Activated T-helper 2 cell treated with anti-CD3 and anti-CD28 coated beads, Interferon-gamma antibody, Interleukin-2, Interleukin-4, amounts not matched to agents 10 μg/mL and 5 μg/mL and 100 μg/mL, durations not matched to agents 14 hours and 24 hours and 36 hours (primary cell): ENCODE measurements around the gene COPE. TPM values are rescaled to one million over a fixed set of nuclear protein-coding genes. Genes with fewer than 3 reads are reported as not detected.

Experiments
- DNase-seq: peaks from one replicate; pipeline ENCODE4 v3.0.0; 2021; ENCODE audit warnings: low spot score
- H3K27ac Mint-ChIP-seq: one replicate; pipeline ENCODE4 v1.8.0; 2021; ENCODE audit warnings: mixed read lengths
- H3K27me3 Mint-ChIP-seq: one replicate; pipeline ENCODE4 v1.8.0; 2021; ENCODE audit warnings: low read depth, mixed read lengths
- H3K36me3 Mint-ChIP-seq: one replicate; pipeline ENCODE4 v1.8.0; 2021; ENCODE audit warnings: low read depth, mixed read lengths
- H3K4me1 Mint-ChIP-seq: one replicate; pipeline ENCODE4 v1.8.0; 2021; ENCODE audit warnings: low read depth, mixed read lengths
- H3K4me3 Mint-ChIP-seq: one replicate; pipeline ENCODE4 v1.8.0; 2021; ENCODE audit warnings: low read depth, mild to moderate bottlenecking, moderate library complexity, mixed read lengths
- H3K9me3 Mint-ChIP-seq: one replicate; pipeline ENCODE4 v1.8.0; 2021; ENCODE audit warnings: mixed read lengths
- intact Hi-C: fragments of 100-400 bp; cut with micrococcal nuclease; formaldehyde crosslinking; loops from one replicate; pipeline ENCODE4 v1.15.1; 2023
- total RNA-seq: library from RNA; stranded (reverse); gene quantifications from 2 replicates; pipeline ENCODE4 v1.2.3, GENCODE V29; 2022

Gene COPE
- total RNA-seq, 1 donor from 2014 or later, result 231 TPM

DNA sequence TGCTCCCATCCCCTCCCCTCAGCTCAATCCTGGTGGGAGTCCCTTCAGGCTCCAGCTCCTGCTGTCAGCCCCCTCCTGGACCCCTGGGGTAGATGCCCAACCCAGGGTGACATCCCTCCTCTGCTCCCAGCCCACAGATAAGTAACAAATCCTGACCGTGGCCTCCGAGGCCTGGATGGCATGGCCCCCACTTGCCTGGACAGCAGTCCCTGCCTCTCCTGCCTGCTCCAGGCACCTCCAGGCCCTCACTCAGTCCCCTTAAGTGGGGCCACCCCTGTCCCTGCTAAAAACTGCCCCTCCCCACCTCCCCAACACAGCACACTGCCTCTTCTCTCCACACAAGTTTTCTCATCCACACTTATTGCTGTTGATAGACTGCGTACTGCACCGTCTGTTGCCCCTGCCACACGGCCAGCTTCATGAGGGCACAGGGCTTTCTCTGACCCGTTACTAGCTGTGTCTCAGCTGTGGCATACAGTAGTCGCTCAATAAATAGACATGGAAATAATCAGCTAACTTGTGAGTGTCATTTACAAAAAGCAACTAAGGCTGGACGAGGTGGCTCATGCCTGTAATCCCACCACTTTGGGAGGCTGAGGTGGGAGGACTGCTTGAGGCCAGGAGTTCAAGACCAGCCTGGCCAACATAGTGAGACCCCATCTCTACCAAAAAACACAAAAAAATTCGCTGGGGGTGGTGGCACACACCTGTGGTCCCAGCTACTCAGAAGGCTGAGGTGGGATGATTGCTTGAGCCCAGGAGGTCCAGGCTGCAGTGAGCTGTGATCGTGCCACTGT is 29.0 kb downstream of the COPE start:
- no peak for DNase-seq
- no peak overlapping the region for H3K27ac Mint-ChIP-seq
- no peaks in the 10 kb centered on the region for H3K4me1 Mint-ChIP-seq
- intact Hi-C loops, result no loop called here
- no peaks in the 10 kb centered on the region for H3K9me3 Mint-ChIP-seq
- H3K36me3 Mint-ChIP-seq, result no peaks in the 10 kb centered on the region
- H3K4me3 Mint-ChIP-seq, result no peak overlapping the region
- H3K27me3 Mint-ChIP-seq, result peaks cover 13% of the 10 kb centered on the region

DNA sequence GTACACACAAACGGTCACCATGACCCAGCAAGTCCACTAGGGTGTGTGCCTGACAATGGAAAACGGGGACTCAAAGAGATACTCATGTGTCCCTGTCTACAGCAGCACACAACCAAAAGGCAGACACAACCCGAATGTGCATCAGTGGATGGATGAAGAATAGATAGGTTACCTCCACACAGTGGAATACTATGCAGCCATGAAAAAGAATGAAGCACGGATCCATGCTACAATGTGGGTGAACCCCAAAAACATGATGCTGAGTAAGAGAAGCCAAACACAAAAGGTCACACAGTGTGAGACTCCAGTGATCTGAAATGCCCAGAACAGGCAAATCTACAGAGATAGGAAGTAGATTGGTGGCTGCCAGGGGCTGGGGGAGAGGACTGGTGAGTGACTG is 32.2 kb downstream of the COPE start:
- no peak for DNase-seq
- H3K27me3 Mint-ChIP-seq, result peaks cover 3% of the 10 kb centered on the region
- no peak overlapping the region for H3K27ac Mint-ChIP-seq
- intact Hi-C loops, result no loop called here
- no peaks in the 10 kb centered on the region for H3K9me3 Mint-ChIP-seq
- no peaks in the 10 kb centered on the region for H3K4me1 Mint-ChIP-seq
- H3K36me3 Mint-ChIP-seq, result no peaks in the 10 kb centered on the region
- H3K4me3 Mint-ChIP-seq, result no peak overlapping the region

DNA sequence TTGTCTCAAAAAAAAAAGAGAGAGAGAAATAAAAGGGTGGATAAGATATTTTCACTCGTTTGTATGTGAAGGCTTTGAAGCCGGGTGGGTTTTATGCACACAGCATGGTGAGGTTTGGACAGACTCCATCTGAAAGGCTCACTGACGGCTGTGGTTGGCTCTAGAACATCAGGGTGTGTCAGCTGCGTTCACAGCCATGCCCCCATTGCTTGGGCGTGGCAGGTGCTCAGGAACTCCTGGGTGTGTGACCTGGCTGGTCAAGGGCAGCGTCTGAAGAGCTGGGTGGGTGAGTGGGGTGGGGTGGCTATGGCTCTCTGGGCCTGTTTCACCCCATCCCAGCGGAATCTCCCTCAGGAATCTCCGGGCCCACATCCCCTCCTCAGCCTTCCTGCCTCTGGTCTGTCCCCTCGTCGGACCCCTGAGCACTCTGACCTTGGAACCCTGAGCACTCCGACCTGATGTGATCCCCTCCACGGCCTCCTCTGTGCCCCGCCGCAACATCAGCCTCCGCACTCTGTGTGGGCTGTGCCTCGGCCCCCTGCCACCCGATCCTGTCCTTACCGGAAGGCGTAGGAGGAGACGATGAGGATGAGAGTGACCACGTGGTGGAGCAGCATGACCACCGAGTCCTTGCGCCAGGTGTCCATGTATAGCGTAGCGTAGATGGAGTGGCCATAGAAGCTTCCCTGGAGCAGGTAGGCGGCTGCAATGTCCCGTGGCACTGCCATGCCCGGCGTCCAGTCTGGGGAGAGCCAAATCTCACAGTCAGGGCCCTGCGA is 35.5 kb downstream of the COPE start:
- H3K4me3 Mint-ChIP-seq, result no peak overlapping the region
- H3K36me3 Mint-ChIP-seq, result no peaks in the 10 kb centered on the region
- H3K4me1 Mint-ChIP-seq, result no peaks in the 10 kb centered on the region
- no peaks in the 10 kb centered on the region for H3K9me3 Mint-ChIP-seq
- no peak for DNase-seq
- H3K27ac Mint-ChIP-seq, result no peak overlapping the region
- intact Hi-C loops, result no loop called here
- H3K27me3 Mint-ChIP-seq, result no peaks in the 10 kb centered on the region

DNA sequence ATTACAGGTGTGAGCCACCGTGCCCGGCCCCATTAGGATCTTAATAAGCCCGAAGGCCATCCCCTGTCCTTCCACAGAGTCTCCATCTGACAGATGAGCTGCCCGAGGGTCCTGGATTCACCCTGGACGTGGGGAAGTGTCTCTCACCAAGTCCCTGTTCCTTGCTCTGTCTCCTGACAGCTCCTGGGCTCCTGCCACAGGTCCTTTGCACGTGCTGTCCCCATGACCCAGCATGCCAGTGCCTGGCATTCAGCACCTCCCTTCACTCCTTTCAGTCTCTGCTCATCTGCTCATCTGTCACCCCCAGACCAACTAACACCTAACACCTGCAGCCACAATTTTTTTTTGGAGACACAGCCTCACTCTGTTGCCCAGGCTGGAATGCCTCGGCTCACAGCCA is 37.7 kb downstream of the COPE start:
- Mint-ChIP-seq H3K9me3 (no peaks in the 10 kb centered on the region), H3K4me3 (no peak overlapping the region), H3K36me3 (no peaks in the 10 kb centered on the region), H3K27me3 (no peaks in the 10 kb centered on the region), H3K27ac (no peak overlapping the region), H3K4me1 (no peaks in the 10 kb centered on the region)
- intact Hi-C loops, result no loop called here
- DNase-seq, result no peak

DNA sequence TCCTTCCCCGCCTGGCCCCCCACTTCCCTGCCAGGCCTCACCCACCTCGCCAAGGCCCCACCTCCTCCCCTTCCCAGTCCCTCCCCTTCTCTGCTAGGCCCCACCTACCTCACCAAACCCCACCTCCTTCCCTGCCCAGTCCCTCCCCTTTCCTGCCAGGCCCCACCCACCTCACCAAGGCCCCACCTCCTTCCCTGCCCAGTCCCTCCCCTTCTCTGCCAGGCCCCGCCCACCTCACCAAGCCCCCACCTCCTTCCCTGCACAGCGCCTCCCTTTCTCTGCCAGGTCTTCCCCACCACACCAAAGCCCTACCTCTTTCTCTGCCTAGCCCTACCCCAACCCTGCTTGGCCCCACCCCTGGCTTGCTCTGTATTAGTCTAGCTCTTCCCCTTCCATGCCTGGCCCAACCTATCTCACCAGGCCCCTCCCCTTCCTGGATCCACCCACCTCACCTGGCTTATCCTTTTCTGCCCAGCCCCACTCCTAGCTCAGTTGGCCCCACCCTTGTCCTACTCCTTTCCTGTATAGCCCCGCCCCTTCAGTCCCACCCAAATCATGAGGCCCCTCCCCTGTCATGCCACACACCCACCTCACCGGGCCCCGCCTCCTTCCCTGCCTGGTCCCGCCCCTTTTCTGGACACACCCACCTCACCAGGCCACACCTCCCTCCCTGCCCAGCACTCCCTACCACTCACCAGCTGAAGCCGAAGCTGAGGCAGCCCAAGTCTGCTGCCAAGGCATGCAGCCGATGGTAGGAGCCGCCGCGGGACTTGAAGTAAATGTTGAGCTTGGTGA is 39.4 kb downstream of the COPE start:
- no peaks in the 10 kb centered on the region for H3K27me3 Mint-ChIP-seq
- no peaks in the 10 kb centered on the region for H3K36me3 Mint-ChIP-seq
- no peaks in the 10 kb centered on the region for H3K9me3 Mint-ChIP-seq
- H3K4me1 Mint-ChIP-seq, result no peaks in the 10 kb centered on the region
- no peak overlapping the region for H3K4me3 Mint-ChIP-seq
- no peak overlapping the region for H3K27ac Mint-ChIP-seq
- intact Hi-C loops, result no loop called here
- peak; percentile 25 for DNase-seq

DNA sequence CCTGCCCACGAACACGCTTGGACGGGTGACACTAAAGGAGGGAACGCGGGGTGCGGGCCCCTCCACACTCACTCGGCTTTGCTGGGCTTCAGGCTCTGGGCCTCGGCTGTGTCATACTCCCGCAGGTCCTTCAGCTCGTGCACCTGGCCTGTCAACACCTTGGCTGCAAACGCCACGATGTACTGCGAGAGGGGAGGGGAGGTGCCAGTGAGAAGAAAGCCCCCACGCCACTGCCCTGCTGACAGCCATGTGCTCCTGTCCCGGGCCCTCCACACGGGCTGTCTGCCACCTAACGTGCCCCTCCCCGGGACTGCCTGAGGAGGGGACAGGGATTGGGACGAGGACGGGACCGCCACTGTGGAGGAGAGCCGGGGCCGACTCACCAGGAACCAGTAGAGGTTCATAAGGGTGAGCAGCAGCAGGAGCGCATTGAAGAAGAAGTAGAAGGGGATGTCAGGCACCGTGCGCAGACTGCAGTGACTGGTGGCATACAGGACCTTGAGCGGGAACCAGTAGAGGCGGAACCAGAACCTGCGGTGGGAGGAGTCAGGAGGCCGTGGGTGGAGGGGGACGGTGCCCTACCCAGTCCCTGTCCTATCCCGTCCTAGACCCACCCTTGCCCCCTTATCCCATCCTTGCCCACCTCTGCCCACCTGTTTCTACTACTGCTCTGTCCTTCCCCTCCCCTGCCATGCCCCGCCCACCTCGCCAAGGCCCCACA is 40.2 kb downstream of the COPE start:
- Mint-ChIP-seq H3K27ac (no peak overlapping the region), H3K36me3 (no peaks in the 10 kb centered on the region), H3K9me3 (no peaks in the 10 kb centered on the region), H3K27me3 (no peaks in the 10 kb centered on the region), H3K4me3 (no peak overlapping the region), H3K4me1 (no peaks in the 10 kb centered on the region)
- DNase-seq, result no peak
- intact Hi-C loops, result no loop called here

DNA sequence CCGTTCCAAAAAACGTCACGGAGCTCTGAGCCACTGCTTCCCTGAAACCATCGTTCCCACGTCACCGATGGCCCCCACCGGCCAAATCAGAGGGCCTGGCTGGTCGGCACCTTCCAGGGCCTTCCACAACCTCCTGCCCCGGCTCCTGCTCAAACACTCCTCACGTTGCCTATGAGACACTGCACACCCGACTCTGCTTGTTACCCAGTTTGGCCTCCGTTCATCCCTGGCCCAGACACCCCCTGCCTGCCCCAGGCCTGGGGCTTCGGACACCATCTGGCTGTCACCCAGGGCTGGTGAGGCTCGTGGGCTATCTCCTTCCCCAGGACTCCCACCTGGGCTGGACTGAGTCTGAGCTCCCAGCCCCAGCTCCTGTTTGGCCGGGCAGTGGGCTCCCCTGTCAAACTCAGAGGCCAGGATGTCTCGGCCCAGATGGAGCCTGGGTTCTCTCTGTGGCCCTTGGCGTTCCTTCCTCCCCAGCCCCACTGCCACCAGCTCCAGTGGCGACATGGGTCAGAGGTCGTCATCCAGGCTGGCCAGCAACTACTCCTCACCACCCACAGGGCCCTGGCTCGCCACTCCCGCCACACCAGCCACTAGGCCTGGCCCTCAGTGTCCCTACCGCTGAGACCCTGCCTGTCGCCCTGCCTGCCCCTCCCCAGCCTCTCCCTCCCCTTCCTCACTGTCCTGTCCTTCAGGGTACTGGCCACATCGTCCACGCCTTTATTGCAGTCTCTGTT is 41.0 kb downstream of the COPE start:
- Mint-ChIP-seq H3K27ac (no peak overlapping the region), H3K27me3 (no peaks in the 10 kb centered on the region)

DNA sequence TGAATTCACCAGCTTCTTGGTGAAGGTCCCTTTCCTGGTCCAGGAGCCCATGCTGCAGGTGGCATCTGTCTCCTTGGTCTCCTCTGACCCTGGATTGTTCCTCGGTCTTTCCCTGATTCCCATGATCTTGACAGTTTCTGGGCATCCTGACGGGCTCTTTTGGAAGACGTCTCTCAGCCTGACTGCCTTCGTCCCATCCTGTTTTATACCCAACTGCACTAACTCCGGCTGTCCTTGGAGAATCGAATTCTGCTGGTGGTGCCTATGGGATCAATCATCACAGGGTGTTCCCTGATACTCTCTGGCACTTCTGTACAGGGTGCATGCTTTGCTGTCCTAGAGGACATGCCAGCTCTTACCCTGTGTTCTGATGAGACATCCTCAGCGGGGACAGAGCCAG is 42.3 kb downstream of the COPE start:
- intact Hi-C loops, result no loop called here
- Mint-ChIP-seq H3K4me3 (no peak overlapping the region), H3K36me3 (no peaks in the 10 kb centered on the region), H3K27ac (no peak overlapping the region), H3K4me1 (peaks cover 2% of the 10 kb centered on the region), H3K27me3 (no peaks in the 10 kb centered on the region), H3K9me3 (no peaks in the 10 kb centered on the region)
- DNase-seq, result no peak

More for the DNA sequence above, 41.0 kb downstream of the COPE start:
- no peak for DNase-seq
- no peak overlapping the region for H3K4me3 Mint-ChIP-seq
- intact Hi-C loops, result no loop called here
- H3K9me3 Mint-ChIP-seq, result no peaks in the 10 kb centered on the region
- no peaks in the 10 kb centered on the region for H3K4me1 Mint-ChIP-seq
- H3K36me3 Mint-ChIP-seq, result no peaks in the 10 kb centered on the region

DNA sequence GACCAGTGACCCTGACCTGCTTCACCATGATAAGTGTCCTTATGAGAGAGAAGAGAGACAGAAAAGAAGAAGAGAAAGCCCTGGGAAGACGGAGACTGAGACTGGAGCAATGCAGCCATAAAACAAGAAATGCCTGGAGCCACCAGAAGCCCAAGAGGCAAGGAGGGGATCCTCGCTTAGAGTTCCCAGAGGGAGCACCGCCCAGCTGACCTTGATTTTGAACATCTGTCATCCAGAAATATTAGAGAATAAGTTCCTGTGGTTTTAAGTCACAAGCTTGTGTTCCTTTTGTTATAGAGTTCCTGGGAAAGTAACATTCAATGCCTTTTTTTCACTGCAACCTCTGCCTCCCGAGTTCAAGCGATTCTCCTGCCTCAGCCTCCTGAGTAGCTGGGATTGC is 43.5 kb downstream of the COPE start:
- no peaks in the 10 kb centered on the region for H3K27me3 Mint-ChIP-seq
- intact Hi-C loops, result no loop called here
- peaks cover 7% of the 10 kb centered on the region for H3K36me3 Mint-ChIP-seq
- no peak overlapping the region for H3K27ac Mint-ChIP-seq
- no peak overlapping the region for H3K4me3 Mint-ChIP-seq
- no peak for DNase-seq
- H3K4me1 Mint-ChIP-seq, result peaks cover 4% of the 10 kb centered on the region
- H3K9me3 Mint-ChIP-seq, result no peaks in the 10 kb centered on the region

DNA sequence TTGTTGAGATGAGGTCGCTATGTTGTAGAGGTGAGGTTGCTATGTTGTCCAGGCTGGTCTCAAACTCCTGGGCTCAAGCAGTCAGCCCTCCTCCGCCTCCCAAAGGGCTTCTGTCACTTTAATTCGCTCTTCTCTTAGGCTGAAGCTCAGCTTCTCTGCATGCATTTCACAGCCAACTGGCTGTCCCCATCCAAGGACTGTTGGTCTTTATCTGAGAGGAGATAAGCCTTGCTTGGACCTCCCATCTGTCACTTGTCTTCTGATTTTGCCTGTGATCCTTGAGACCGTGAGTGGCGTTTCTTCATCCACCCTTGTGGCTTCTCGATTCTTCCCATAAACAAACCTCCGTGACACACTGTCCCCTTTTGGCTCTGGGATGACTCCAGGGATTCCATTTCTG is 47.6 kb downstream of the COPE start:
- DNase-seq, result no peak
- H3K36me3 Mint-ChIP-seq, result peaks cover 22% of the 10 kb centered on the region
- H3K27me3 Mint-ChIP-seq, result no peaks in the 10 kb centered on the region
- no peak overlapping the region for H3K27ac Mint-ChIP-seq
- H3K4me3 Mint-ChIP-seq, result no peak overlapping the region
- intact Hi-C loops, result no loop called here
- H3K4me1 Mint-ChIP-seq, result peaks cover 4% of the 10 kb centered on the region
- H3K9me3 Mint-ChIP-seq, result no peaks in the 10 kb centered on the region

DNA sequence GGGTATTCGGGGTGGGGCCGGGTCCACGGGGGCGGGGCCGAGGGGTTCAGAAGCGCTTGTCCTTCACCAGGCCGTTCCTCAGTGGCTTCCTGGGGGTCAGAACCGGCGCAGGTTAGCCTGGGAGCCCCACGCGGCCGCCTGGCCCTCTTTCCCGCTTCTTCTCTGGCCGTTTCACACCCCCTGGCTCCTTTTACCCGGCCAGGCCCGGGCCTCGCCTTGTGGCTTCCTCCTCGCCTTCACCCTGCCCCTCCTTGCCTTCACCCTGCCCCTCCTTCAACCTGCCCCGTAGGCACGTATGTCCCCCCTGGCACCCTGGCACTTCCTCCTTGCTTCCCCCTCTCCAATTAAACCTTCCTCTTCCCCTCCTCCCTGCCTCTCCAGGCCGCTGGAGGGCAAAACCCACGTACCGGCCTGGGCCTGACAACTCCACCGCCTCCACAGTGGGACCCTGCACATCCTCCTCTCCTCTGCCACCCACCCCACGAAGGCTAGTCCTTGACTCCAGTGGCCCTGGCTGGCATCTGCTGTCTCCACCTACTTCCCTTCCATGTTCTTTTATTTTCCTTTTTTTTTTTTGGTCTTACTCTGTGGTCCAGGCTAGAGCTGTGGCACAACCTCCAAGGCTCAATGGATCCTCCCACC is 48.5 kb downstream of the COPE start:
- no peak for DNase-seq
- Mint-ChIP-seq H3K36me3 (peaks cover 31% of the 10 kb centered on the region), H3K9me3 (no peaks in the 10 kb centered on the region), H3K27me3 (no peaks in the 10 kb centered on the region), H3K4me1 (peaks cover 4% of the 10 kb centered on the region), H3K4me3 (no peak overlapping the region), H3K27ac (no peak overlapping the region)
- intact Hi-C loops, result no loop called here
